A549 (cell line): ENCODE results near the gene CCNE1. TPM values are rescaled to one million over a fixed set of nuclear protein-coding genes. Genes with fewer than 3 reads are reported as not detected.

ENCODE experiments used
- ATAC-seq, 2 experiments: fragments of 200-7000 bp in 1 of 2; fragments of >200 bp in 1 of 2; cut with Nextera tagmentation in 1 of 2; cut with Tn5 transposase in 1 of 2; 3 replicates each; pipeline versions ENCODE4 v1.8.0 to v1.9.1; 2018 to 2020; ENCODE audit warnings: mild to moderate bottlenecking in 1 of 2, moderate library complexity in 1 of 2
- CTCF ChIA-PET: fragments of 300-600 bp; sonication (Branson Sonifier 250); formaldehyde crosslinking; extraction: SDS; loops from one replicate; lab custom pipeline; 2021; ENCODE audit warnings: antibody characterized with exemption, inconsistent platforms; lab: Yijun Ruan, JAX
- POLR2A ChIA-PET: fragments of 350-600 bp; formaldehyde crosslinking; extraction: SDS; loops from one replicate; lab custom pipeline; 2021; ENCODE audit warnings: antibody characterized with exemption, inconsistent platforms; lab: Yijun Ruan, JAX
- DNase-seq, 2 experiments: peaks; one replicate each; pipeline versions ENCODE4 v3.0.0 to v3.0.0-alpha.2; 2011 to 2016; ENCODE audit warnings: low read depth in 1 of 2, low spot score in 1 of 2
- FAIRE-seq: peaks from 2 replicates; lab custom pipeline; 2011; peaks lifted over from hg19 to GRCh38; lab: Jason Lieb, UNC
- H3K27ac ChIP-seq, 2 experiments: fragments of >200 bp; sonication (Bioruptor Twin); formaldehyde crosslinking; 3 replicates each; pipeline ENCODE4 v1.5.1; 2016 to 2017
- H3K4me1 ChIP-seq: fragments of >200 bp; sonication (Bioruptor Twin); formaldehyde crosslinking; 3 replicates; pipeline ENCODE4 v1.6.1; 2016
- H3K4me2 ChIP-seq: fragments of >200 bp; sonication (Bioruptor Twin); formaldehyde crosslinking; 3 replicates; pipeline ENCODE4 v1.6.1; 2016
- H3K4me3 ChIP-seq: fragments of >200 bp; sonication (Bioruptor Twin); formaldehyde crosslinking; 3 replicates; pipeline ENCODE4 v1.5.1; 2016
- H3K9me3 ChIP-seq: fragments of >200 bp; sonication (Bioruptor Twin); formaldehyde crosslinking; 3 replicates; pipeline ENCODE4 v1.6.1; 2016
- CEBPB ChIP-seq, 2 experiments: fragments of >200 bp in 1 of 2; sonication (Bioruptor Twin) in 1 of 2; formaldehyde crosslinking in 1 of 2; IDR thresholded peaks; 2 replicates each; pipeline ENCODE4 v1.6.1; 2012 to 2016
- CHD2 ChIP-seq: fragments of 150-350 bp; IDR thresholded peaks from 2 replicates; pipeline ENCODE4 v1.6.1; 2014; ENCODE audit warnings: low read length; ENCODE audit not compliant: partially characterized antibody
- CHD4 ChIP-seq: fragments of 200-600 bp; sonication (generic); IDR thresholded peaks from 2 replicates; pipeline ENCODE4 v1.6.1; 2016; ENCODE audit warnings: antibody characterized with exemption, mild to moderate bottlenecking, borderline replicate concordance
- EHF ChIP-seq: fragments of 250-450 bp; sonication (Bioruptor Pico); IDR thresholded peaks from 2 replicates; pipeline ENCODE4 v1.5.0; 2020; ENCODE audit warnings: mild to moderate bottlenecking
- EHMT2 ChIP-seq: fragments of 200-600 bp; sonication (generic); IDR thresholded peaks from 2 replicates; pipeline ENCODE4 v1.6.1; 2016; ENCODE audit warnings: antibody characterized with exemption, low read depth, mild to moderate bottlenecking, moderate library complexity
- EP300 ChIP-seq, 2 experiments: fragments of >200 bp; sonication (Bioruptor Twin); formaldehyde crosslinking; IDR thresholded peaks; 2 replicates in 1 of 2; 3 replicates in 1 of 2; pipeline ENCODE4 v1.6.1; 2016 to 2017
- FOXS1 ChIP-seq: fragments of 250-450 bp; sonication (Bioruptor Pico); IDR thresholded peaks from 2 replicates; pipeline ENCODE4 v1.5.0; 2020; ENCODE audit warnings: mild to moderate bottlenecking, moderate library complexity
- HDAC2 ChIP-seq: fragments of 200-600 bp; sonication (generic); IDR thresholded peaks from 2 replicates; pipeline ENCODE4 v1.6.1; 2016
- HOXA7 ChIP-seq: fragments of 250-450 bp; sonication (Bioruptor Pico); IDR thresholded peaks from 2 replicates; pipeline ENCODE4 v1.5.0; 2020; ENCODE audit warnings: mild to moderate bottlenecking, moderate library complexity
- MAFK ChIP-seq: fragments of 450-650 bp; IDR thresholded peaks from 2 replicates; pipeline ENCODE4 v1.6.1; 2014; ENCODE audit not compliant: partially characterized antibody
- MYC ChIP-seq: IDR thresholded peaks from 2 replicates; pipeline ENCODE4 v1.6.1; 2012; ENCODE audit warnings: mild to moderate bottlenecking, inconsistent platforms, low read length, improper control_type of control experiment, borderline replicate concordance
- NFE2L2 ChIP-seq: fragments of 150-350 bp; conservative IDR thresholded peaks from 2 replicates; pipeline ENCODE4 v1.6.1; 2014; ENCODE audit warnings: low read length
- NPAS2 ChIP-seq: fragments of 250-450 bp; sonication (Bioruptor Pico); IDR thresholded peaks from 2 replicates; pipeline ENCODE4 v1.8.0; 2022; ENCODE audit warnings: mild to moderate bottlenecking, moderate library complexity, borderline replicate concordance
- RNF2 ChIP-seq: fragments of 200-600 bp; sonication (generic); IDR thresholded peaks from 2 replicates; pipeline ENCODE4 v1.6.1; 2016; ENCODE audit warnings: low read depth, mild to moderate bottlenecking, antibody characterized with exemption, moderate library complexity, borderline replicate concordance
- SMC3 ChIP-seq: fragments of >200 bp; sonication (Bioruptor Twin); formaldehyde crosslinking; IDR thresholded peaks from 3 replicates; pipeline ENCODE4 v1.6.1; 2018; ENCODE audit warnings: inconsistent platforms
- SREBF2 ChIP-seq: fragments of 450-650 bp; IDR thresholded peaks from 2 replicates; pipeline ENCODE4 v1.6.1; 2014; ENCODE audit warnings: mild to moderate bottlenecking, moderate library complexity
- ZNF302 ChIP-seq: fragments of 250-450 bp; sonication (Bioruptor Pico); IDR thresholded peaks from 2 replicates; pipeline ENCODE4 v1.9.0; 2021; ENCODE audit warnings: inconsistent platforms, mild to moderate bottlenecking, moderate library complexity
- ZSCAN20 ChIP-seq: fragments of 250-450 bp; sonication (Bioruptor Pico); IDR thresholded peaks from 2 replicates; pipeline ENCODE4 v1.8.0; 2022; ENCODE audit warnings: mild to moderate bottlenecking, moderate library complexity
- WGBS: methylation state at CpG from one replicate; pipeline ENCODE4 v1.1.6; 2017; ENCODE audit errors: missing lambda C conversion rate; 5-methylcytosine and 5-hydroxymethylcytosine counted together
- polyA plus RNA-seq, 4 experiments: library from polyadenylated mRNA; depleted of rRNA in 3 of 4; stranded (reverse); fragments of >200 nt; fragmentation: RNase III in 1 of 4; extraction: RNeasy Plus Mini Kit Qiagen cat#74134 plus additional on column Dnase treatment in 1 of 4; gene quantifications; 2 replicates in 3 of 4; 3 replicates in 1 of 4; pipeline ENCODE4 v1.2.3, GENCODE V29; 2011 to 2017
- TF ChIP-seq, protein P1 (sequence below): fragments of >200 bp; sonication (Bioruptor Twin); formaldehyde crosslinking; IDR thresholded peaks from 3 replicates; pipeline ENCODE4 v1.5.1; 2016
- TF ChIP-seq, protein P2 (sequence below): IDR thresholded peaks from 2 replicates; pipeline ENCODE4 v1.6.1; 2012
- TF ChIP-seq, protein P3 (sequence below): fragments of 250-450 bp; sonication (Bioruptor Pico); IDR thresholded peaks from 2 replicates; pipeline ENCODE4 v1.5.0; 2021; ENCODE audit warnings: mild to moderate bottlenecking, moderate library complexity, borderline replicate concordance
- TF ChIP-seq, protein P4 (sequence below): fragments of >200 bp; sonication (Bioruptor Twin); formaldehyde crosslinking; IDR thresholded peaks from 3 replicates; pipeline ENCODE4 v1.6.1; 2016
- TF ChIP-seq, protein P5 (sequence below): IDR thresholded peaks from 2 replicates; pipeline ENCODE4 v1.6.1; 2012; ENCODE audit warnings: low read depth, borderline replicate concordance

Gene CCNE1
- polyA plus RNA-seq, 2 of the 4 experiments (the other 2 are of a cell fraction) = 18.3 to 25.2 TPM

DNA sequence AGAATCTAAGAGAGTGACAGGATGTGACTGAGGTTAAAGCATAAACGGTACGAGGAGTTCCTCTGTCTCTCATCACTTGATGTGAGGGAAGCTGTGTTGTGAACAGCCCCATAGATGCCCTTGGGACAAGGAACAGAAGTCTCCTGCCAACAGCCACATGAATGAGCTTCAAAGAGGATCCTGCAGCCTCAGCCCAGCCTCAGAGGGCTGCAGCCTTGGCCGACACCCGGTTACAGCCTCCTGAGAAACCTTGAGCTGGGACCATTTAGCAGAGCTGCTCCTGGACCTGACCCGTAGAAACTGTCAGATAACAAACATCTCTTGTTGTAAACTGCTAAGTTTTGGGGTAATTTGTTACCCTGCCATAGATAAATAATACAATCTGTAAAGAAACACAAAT is 54.2 kb downstream of the CCNE1 start (continued):
- TF ChIP-seq MYC = no peak

DNA sequence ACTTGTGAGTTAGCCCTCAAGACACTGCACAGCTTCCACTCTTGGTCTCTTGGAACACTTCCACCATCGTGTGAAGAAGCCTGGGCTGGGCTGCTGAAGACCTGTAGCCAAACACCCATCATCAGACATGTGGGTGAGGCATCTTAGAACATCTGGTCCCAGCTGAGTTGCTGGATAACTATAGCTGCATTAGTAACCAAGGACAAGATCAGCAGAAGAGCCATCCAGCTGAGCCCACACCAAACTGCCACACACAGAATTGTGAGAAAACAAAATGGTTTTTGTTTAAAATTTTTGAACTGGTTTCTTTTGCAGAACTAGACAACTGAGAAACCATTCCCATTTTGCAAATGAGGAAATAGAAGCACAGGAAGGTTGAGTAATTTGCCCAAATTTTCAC is 56.2 kb downstream of the CCNE1 start:
- WGBS = 27% methylated on average over 1 of the region's 1 CpG
- no peak for ATAC-seq
- 0 out of 3 replicates have a peak, but pooled peaks cover 2% of the 10 kb centered on the region for H3K4me1 ChIP-seq
- DNase-seq = no peak
- no peak overlapping the region for H3K4me3 ChIP-seq
- ChIA-PET POLR2A (no interaction called here), CTCF (interaction anchor here (0.6 to 17.2 kb wide), 13 partner anchors 12 to 782 kb away, joined by 3 to 362 read pairs (median 4); partner anchors contain the start of gene PLEKHF1)
- H3K4me2 ChIP-seq = no peak overlapping the region
- no peak overlapping the region for H3K27ac ChIP-seq
- FAIRE-seq = peak; percentile 81
- peaks cover 29% of the 10 kb centered on the region for H3K9me3 ChIP-seq
- no peak for TF ChIP-seq FOXS1 (CRISPR knock-in tag)
- no peak for TF ChIP-seq CEBPB (IDR thresholded peaks at IDR 0.05)
- no peak for TF ChIP-seq SREBF2
- TF ChIP-seq, protein P1, sequence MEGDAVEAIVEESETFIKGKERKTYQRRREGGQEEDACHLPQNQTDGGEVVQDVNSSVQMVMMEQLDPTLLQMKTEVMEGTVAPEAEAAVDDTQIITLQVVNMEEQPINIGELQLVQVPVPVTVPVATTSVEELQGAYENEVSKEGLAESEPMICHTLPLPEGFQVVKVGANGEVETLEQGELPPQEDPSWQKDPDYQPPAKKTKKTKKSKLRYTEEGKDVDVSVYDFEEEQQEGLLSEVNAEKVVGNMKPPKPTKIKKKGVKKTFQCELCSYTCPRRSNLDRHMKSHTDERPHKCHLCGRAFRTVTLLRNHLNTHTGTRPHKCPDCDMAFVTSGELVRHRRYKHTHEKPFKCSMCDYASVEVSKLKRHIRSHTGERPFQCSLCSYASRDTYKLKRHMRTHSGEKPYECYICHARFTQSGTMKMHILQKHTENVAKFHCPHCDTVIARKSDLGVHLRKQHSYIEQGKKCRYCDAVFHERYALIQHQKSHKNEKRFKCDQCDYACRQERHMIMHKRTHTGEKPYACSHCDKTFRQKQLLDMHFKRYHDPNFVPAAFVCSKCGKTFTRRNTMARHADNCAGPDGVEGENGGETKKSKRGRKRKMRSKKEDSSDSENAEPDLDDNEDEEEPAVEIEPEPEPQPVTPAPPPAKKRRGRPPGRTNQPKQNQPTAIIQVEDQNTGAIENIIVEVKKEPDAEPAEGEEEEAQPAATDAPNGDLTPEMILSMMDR = no peak
- no peak for TF ChIP-seq NFE2L2
- no peak for TF ChIP-seq CHD4
- TF ChIP-seq EP300 (IDR thresholded peaks at IDR 0.05) = no peak
- no peak for TF ChIP-seq ZNF302 (CRISPR knock-in tag)
- no peak for TF ChIP-seq ZSCAN20 (CRISPR knock-in tag)
- no peak for TF ChIP-seq HDAC2
- TF ChIP-seq RNF2 = no peak

DNA sequence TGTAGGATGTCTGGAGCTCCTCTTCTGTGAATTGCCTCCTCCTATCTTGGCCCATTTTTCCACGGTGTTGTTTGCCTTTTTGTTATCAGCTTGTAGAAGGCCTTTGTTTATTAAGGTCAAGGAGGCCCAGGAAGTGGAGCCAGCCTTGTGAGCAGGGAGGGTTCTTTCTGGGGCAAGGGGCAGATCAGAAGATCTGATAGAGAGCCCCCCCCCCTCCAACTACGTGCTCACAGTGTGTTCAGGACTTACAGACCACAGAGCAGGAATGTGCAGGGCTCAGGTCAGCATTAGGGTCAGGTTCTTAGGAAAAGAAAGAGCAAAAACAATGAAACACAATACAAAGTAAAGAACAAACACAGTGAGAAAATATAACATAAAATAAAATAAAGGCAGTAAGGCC is 59.4 kb downstream of the CCNE1 start:
- CTCF ChIA-PET = interaction anchor here (1.3 to 17.2 kb wide), 11 partner anchors 11 to 155 kb away, joined by 4 to 362 read pairs (median 27); no protein-coding TSS in a partner anchor
- DNase-seq = no peak

More for the DNA sequence above, 59.4 kb downstream of the CCNE1 start:
- no peak overlapping the region for H3K4me3 ChIP-seq
- no peak overlapping the region for H3K27ac ChIP-seq
- ATAC-seq (no peak), FAIRE-seq (no peak)
- no peak overlapping the region for H3K4me2 ChIP-seq
- POLR2A ChIA-PET = no interaction called here
- TF ChIP-seq HOXA7 (no peak), EHF (CRISPR knock-in tag) (no peak), CHD2 (no peak), SMC3 (no peak), RNF2 (no peak), MAFK (no peak), NPAS2 (CRISPR knock-in tag) (no peak), EHMT2 (no peak)
- TF ChIP-seq, protein P2, sequence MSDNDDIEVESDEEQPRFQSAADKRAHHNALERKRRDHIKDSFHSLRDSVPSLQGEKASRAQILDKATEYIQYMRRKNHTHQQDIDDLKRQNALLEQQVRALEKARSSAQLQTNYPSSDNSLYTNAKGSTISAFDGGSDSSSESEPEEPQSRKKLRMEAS = no peak
- TF ChIP-seq, protein P3, sequence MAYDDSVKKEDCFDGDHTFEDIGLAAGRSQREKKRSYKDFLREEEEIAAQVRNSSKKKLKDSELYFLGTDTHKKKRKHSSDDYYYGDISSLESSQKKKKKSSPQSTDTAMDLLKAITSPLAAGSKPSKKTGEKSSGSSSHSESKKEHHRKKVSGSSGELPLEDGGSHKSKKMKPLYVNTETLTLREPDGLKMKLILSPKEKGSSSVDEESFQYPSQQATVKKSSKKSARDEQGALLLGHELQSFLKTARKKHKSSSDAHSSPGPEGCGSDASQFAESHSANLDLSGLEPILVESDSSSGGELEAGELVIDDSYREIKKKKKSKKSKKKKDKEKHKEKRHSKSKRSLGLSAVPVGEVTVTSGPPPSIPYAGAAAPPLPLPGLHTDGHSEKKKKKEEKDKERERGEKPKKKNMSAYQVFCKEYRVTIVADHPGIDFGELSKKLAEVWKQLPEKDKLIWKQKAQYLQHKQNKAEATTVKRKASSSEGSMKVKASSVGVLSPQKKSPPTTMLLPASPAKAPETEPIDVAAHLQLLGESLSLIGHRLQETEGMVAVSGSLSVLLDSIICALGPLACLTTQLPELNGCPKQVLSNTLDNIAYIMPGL (CRISPR knock-in tag) = no peak
- TF ChIP-seq, protein P4, sequence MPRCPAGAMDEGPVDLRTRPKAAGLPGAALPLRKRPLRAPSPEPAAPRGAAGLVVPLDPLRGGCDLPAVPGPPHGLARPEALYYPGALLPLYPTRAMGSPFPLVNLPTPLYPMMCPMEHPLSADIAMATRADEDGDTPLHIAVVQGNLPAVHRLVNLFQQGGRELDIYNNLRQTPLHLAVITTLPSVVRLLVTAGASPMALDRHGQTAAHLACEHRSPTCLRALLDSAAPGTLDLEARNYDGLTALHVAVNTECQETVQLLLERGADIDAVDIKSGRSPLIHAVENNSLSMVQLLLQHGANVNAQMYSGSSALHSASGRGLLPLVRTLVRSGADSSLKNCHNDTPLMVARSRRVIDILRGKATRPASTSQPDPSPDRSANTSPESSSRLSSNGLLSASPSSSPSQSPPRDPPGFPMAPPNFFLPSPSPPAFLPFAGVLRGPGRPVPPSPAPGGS = no peak
- TF ChIP-seq, protein P5, sequence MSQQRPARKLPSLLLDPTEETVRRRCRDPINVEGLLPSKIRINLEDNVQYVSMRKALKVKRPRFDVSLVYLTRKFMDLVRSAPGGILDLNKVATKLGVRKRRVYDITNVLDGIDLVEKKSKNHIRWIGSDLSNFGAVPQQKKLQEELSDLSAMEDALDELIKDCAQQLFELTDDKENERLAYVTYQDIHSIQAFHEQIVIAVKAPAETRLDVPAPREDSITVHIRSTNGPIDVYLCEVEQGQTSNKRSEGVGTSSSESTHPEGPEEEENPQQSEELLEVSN = no peak
- H3K4me1 ChIP-seq = peaks cover 9% of the 10 kb centered on the region
- peaks cover 28% of the 10 kb centered on the region for H3K9me3 ChIP-seq
- 42% methylated on average over 2 of the region's 2 CpGs for WGBS
